Osteocyte (in vitro differentiated cells): ENCODE results near the gene SH3GL3. TPM values are rescaled to one million over a fixed set of nuclear protein-coding genes. Genes with fewer than 3 reads are reported as not detected.

ENCODE experiments used
- DNase-seq: peaks from one replicate; pipeline ENCODE4 v3.0.0; 2021; ENCODE audit warnings: mixed read lengths; ENCODE audit not compliant: unreplicated experiment; ENCODE audit errors: extremely low spot score
- H3K27ac Mint-ChIP-seq: one replicate; pipeline ENCODE4 v1.8.0; 2021; ENCODE audit warnings: mild to moderate bottlenecking, mixed read lengths; ENCODE audit not compliant: unreplicated experiment
- H3K27me3 Mint-ChIP-seq: one replicate; pipeline ENCODE4 v1.8.0; 2021; ENCODE audit warnings: mixed read lengths; ENCODE audit not compliant: unreplicated experiment
- H3K36me3 Mint-ChIP-seq: one replicate; pipeline ENCODE4 v1.8.0; 2021; ENCODE audit warnings: mixed read lengths; ENCODE audit not compliant: unreplicated experiment
- H3K4me1 Mint-ChIP-seq: one replicate; pipeline ENCODE4 v1.8.0; 2021; ENCODE audit warnings: mixed read lengths; ENCODE audit not compliant: unreplicated experiment
- H3K4me3 Mint-ChIP-seq: one replicate; pipeline ENCODE4 v1.8.0; 2021; ENCODE audit warnings: mild to moderate bottlenecking, moderate library complexity, mixed read lengths; ENCODE audit not compliant: unreplicated experiment
- H3K9me3 Mint-ChIP-seq: one replicate; pipeline ENCODE4 v1.8.0; 2021; ENCODE audit warnings: mixed read lengths; ENCODE audit not compliant: unreplicated experiment
- total RNA-seq: library from RNA; stranded (reverse); gene quantifications from 2 replicates; pipeline ENCODE4 v1.2.1, GENCODE V29; 2021
- TF ChIP-seq, protein P1 (sequence below): fragments of 200-600 bp; sonication (generic); IDR thresholded peaks from 2 replicates; pipeline ENCODE4 v1.5.0; 2021; ENCODE audit warnings: antibody characterized with exemption, mild to moderate bottlenecking, moderate library complexity

Gene SH3GL3
- total RNA-seq, 1 donor from 2014 or later, result not detected

DNA sequence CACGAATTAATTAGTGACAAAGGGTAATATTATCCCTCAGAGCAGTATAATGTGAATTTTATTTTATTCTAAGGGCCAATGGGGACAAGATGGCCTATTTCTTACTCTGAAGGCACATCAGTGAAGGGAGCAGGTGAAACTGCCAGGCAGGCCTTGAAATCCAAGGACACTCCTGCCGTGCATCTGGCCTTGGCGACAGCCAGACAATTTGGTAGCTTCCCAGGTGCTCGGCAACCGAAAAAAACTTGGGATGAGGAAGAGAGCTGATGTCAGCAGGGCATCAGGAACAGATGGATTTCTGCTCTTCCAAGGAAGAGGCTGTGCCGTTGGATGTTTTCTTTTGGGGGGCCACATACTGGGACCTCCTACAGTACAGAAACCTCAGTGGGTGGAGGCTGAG is 123.6 kb downstream of the SH3GL3 start:
- Mint-ChIP-seq H3K4me3 (no peak overlapping the region), H3K36me3 (no peaks in the 10 kb centered on the region), H3K27me3 (no peaks in the 10 kb centered on the region), H3K9me3 (no peaks in the 10 kb centered on the region), H3K27ac (no peak overlapping the region), H3K4me1 (no peaks in the 10 kb centered on the region)
- DNase-seq, result no peak
- TF ChIP-seq, protein P1, sequence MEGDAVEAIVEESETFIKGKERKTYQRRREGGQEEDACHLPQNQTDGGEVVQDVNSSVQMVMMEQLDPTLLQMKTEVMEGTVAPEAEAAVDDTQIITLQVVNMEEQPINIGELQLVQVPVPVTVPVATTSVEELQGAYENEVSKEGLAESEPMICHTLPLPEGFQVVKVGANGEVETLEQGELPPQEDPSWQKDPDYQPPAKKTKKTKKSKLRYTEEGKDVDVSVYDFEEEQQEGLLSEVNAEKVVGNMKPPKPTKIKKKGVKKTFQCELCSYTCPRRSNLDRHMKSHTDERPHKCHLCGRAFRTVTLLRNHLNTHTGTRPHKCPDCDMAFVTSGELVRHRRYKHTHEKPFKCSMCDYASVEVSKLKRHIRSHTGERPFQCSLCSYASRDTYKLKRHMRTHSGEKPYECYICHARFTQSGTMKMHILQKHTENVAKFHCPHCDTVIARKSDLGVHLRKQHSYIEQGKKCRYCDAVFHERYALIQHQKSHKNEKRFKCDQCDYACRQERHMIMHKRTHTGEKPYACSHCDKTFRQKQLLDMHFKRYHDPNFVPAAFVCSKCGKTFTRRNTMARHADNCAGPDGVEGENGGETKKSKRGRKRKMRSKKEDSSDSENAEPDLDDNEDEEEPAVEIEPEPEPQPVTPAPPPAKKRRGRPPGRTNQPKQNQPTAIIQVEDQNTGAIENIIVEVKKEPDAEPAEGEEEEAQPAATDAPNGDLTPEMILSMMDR, result no peak

DNA sequence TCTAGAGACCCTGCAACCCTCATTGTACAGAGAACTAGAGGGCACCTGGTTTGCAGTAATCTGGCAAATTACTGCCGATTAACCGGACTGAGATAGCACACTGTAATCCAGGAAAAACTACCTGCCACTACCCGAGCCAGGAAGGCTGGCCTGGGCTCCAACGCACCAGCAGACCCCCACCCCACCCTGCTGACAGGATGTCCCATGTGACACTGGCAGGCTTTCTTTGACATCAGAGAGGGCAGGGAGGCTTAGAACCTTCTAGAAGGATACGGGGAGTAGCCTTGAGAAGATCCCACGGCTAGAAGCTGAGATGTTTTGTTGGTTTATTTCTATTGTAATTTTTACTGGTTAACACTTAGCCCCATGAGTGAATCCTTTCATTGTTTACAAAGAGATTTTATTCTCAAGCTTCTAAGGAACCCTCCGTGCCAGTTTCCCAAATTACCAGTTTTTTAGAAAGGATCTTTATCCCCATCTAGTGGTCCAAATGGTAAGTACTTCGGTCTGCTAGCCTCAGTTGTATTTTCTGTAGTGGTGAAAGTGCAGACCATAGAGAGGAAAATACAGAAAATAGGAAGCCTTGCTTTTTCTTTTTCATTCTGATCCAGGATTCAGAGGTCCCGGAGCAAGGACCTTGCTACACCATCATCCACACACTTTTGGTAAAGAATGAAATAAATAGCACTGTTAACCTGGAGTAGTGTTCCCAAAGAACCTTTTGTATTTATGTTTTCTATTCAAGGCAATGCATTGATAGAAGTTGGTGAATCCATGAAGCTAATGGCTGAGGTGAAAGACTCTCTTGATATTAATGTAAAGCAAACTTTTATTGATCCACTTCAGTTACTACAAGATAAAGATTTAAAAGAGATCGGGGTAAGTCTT is 124.9 kb downstream of the SH3GL3 start:
- TF ChIP-seq, protein P1, result peak; percentile 55
- Mint-ChIP-seq H3K27ac (no peak overlapping the region), H3K4me3 (no peak overlapping the region), H3K27me3 (no peaks in the 10 kb centered on the region), H3K36me3 (no peaks in the 10 kb centered on the region), H3K9me3 (no peaks in the 10 kb centered on the region), H3K4me1 (no peaks in the 10 kb centered on the region)
- no peak for DNase-seq

DNA sequence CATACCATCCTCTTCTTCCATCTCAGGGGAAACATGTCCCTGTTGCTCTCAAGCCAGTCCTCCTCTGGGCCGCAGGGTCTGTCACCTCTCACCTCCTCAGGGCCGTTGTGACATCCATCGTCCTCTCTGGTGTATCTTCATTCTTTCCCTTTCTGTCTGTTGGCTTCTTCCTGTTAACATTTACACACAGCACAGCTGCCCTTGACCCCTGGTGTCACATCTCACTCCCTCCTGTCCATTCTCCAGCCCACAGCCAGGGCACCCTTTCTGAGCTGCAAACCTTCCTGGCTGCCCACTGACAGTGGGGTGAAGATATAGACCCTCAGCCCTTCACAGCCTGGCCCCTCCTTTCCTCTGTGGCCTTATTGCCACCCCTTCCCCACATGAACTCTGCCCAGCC is 127.2 kb downstream of the SH3GL3 start:
- Mint-ChIP-seq H3K4me3 (no peak overlapping the region), H3K27me3 (no peaks in the 10 kb centered on the region), H3K4me1 (no peaks in the 10 kb centered on the region), H3K36me3 (no peaks in the 10 kb centered on the region), H3K27ac (no peak overlapping the region), H3K9me3 (no peaks in the 10 kb centered on the region)
- TF ChIP-seq, protein P1, result no peak
- DNase-seq, result no peak

DNA sequence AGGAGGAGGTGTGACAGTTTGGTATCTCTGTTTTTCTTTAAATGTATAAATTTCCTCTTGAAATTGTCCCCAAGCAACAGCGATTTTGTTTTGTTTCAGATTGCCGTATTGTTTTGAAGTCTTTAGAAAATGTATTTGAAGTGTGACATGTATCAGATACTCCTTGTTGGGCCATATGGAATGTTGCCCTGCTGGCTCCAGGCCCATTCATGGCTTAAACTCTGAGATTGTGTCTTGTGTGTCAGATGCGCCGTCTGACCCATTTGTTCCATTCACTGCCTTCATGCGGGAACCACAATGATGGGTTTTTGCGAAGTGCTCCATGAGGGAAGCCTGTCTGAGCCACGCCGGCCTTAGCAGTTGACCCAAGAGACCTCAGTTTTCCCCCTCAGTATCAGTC is 131.6 kb downstream of the SH3GL3 start:
- Mint-ChIP-seq H3K4me3 (no peak overlapping the region), H3K9me3 (no peaks in the 10 kb centered on the region), H3K4me1 (no peaks in the 10 kb centered on the region), H3K27ac (no peak overlapping the region), H3K27me3 (no peaks in the 10 kb centered on the region), H3K36me3 (no peaks in the 10 kb centered on the region)
- DNase-seq, result no peak
- TF ChIP-seq, protein P1, result no peak

DNA sequence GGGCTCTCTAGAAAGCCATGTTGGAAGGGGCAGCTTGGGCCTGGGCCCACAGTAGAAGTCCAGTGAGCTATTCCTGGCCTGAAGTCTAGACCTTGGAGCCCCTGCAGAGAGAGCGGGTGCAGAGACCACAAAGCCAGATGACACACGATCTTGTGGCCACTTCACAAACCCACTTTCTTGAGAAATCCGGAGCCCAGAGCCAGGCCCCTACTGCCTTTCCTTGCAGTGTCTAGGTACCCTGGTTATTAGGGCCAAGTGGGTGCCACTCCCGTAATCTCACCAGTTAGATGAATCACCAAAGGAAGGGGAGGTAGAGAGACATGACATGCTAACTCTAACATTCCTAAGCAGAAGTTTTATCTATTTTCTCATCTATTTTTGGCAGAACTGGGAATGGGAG is 134.2 kb downstream of the SH3GL3 start:
- Mint-ChIP-seq H3K27ac (no peak overlapping the region), H3K36me3 (no peaks in the 10 kb centered on the region), H3K27me3 (peaks cover 1% of the 10 kb centered on the region), H3K9me3 (no peaks in the 10 kb centered on the region), H3K4me1 (no peaks in the 10 kb centered on the region), H3K4me3 (no peak overlapping the region)
- TF ChIP-seq, protein P1, result no peak
- DNase-seq, result no peak
